Omental fat pad (tissue), 4 donors: ENCODE measurements around the gene MAN1C1. TPM values are rescaled to one million over a fixed set of nuclear protein-coding genes. Genes with fewer than 3 reads are reported as not detected.

Source experiments
- ATAC-seq: fragments of 150-250 bp; one replicate; pipeline ENCODE4 v1.9.1; 2016; ENCODE audit warnings: mild to moderate bottlenecking, moderate library complexity; ENCODE audit not compliant: low FRiP score
- DNase-seq: peaks from one replicate; pipeline ENCODE4 v3.0.0-alpha.2; 2019; ENCODE audit warnings: low spot score
- total RNA-seq, 4 donors: library from RNA; depleted of rRNA; stranded (reverse); fragments of >200 nt; gene quantifications; one replicate each; pipeline ENCODE4 v1.1.0, GENCODE V29; 2016
- TF ChIP-seq, protein P1 (sequence below), 3 donors: fragments of 450-650 bp; IDR thresholded peaks; one replicate each; pipeline ENCODE4 v1.5.1; 2016 to 2017; ENCODE audit warnings: antibody characterized with exemption in 3 of 3, mild to moderate bottlenecking in 3 of 3, moderate library complexity in 2 of 3

Gene MAN1C1
- total RNA-seq, 4 donors from 2014 or later = 21.0 to 47.4 (median 24.4) TPM

DNA sequence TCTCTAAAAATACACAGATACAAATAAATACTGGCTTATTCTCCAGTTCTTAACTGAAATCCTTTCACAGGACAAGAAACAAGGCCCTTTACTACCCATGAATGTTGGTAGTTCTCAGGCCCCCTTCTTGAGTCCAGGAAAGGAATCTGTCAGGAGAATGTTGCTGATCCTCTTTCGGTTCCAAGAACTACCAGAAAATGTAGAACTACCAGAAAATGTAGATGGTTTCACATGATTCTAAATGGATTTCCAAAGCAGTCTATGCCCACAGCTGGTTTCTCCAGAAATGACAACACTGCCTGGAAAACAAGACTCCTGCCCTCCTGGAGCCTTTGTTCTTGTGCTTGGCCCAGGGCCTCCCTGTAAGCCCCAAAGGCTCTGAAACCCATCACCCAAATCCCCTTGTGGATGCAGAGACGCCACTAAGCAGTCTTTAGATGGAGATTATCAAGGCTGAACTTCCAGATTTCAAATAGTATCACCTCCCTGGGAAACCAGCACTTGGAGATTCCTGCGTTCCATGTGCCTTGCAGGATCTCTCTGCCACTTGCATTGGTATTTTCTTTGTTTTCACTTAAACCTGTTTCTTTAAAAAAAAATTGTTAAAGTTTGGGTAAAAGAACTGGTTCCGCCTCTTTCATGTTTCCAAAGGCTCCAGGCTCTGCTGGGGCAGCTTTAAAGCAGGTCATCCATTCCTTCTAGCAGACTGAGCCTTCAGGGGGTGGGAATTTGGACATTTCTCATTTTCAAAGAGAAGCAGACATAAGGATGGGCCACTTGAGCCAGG is 53.4 kb downstream of the MAN1C1 start:
- TF ChIP-seq, protein P1, sequence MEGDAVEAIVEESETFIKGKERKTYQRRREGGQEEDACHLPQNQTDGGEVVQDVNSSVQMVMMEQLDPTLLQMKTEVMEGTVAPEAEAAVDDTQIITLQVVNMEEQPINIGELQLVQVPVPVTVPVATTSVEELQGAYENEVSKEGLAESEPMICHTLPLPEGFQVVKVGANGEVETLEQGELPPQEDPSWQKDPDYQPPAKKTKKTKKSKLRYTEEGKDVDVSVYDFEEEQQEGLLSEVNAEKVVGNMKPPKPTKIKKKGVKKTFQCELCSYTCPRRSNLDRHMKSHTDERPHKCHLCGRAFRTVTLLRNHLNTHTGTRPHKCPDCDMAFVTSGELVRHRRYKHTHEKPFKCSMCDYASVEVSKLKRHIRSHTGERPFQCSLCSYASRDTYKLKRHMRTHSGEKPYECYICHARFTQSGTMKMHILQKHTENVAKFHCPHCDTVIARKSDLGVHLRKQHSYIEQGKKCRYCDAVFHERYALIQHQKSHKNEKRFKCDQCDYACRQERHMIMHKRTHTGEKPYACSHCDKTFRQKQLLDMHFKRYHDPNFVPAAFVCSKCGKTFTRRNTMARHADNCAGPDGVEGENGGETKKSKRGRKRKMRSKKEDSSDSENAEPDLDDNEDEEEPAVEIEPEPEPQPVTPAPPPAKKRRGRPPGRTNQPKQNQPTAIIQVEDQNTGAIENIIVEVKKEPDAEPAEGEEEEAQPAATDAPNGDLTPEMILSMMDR (IDR thresholded peaks at IDR 0.05) = no peak
- DNase-seq = no peak
- no peak for ATAC-seq

DNA sequence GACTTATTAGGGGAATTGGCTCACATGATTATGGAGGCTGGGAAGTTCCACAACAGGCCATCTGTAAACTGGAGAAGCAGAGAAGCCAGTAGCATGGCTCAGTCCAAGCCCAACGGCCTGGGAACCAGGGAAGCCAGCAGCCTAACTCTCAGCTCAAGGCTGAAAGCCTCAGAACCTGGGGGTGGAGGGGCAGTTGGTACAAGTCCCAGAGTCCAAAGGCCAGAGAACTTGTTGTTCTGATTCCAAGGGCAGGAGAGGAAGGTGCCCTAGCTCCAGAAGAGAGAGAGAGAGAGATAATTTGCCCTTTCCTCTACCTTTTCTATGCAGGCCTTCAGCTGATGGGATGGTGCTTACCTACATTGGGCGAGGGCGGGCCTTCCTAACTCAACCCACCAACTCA is 55.3 kb downstream of the MAN1C1 start:
- ATAC-seq (no peak), DNase-seq (no peak)
- TF ChIP-seq, protein P1 (IDR thresholded peaks at IDR 0.05) = no peak

DNA sequence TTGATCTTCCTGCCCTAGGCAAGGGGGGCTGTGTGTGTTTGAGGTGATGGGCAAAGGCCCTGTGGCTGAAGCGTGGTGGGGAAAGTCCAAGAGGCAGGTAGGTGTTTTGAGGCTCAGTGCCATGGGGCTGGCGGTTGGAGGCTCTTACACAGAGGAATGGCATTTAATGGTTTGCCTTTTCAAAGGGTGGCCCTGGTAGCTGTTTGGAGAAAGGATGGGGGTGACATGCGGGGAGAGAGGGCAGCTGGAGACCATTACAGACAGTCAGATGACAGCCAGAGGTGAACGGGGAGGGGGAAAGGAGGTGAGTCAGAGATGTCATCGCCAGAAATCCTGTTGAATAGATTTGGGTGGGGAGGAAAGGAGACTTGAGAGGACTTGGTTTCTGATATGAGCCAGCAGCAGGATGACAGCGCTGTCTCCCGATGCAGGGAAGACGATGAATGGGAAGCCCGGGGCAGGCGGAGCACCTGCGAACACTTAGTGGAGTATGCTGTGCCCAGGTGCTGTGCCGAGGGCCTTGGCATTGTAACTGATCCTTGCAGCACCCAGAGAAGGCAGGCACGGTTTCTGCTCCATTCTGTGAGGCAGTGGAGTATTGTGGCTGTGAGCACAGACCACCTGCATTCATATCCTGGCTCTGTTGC is 56.3 kb downstream of the MAN1C1 start:
- no peak for DNase-seq
- TF ChIP-seq, protein P1 (IDR thresholded peaks at IDR 0.05) = no peak
- ATAC-seq = no peak

DNA sequence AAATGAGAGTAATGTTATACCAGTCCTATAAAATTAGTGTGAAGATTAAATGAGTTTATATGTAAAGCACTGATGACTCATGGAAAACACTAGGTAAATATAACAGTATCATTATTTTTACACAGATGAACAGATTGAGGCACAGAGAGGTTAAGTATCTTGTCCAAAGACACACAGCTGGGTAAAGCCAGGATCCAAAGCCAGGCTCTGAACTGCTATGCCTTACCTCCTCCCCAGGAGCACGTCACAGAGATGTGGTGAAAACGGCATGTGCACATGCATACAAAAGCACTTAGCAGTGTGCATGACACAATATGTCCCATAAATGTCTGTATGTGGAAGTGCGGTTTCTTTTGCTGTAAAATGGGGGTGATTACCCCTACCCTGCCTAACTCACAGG is 56.9 kb downstream of the MAN1C1 start:
- DNase-seq (no peak), ATAC-seq (no peak)
- TF ChIP-seq, protein P1 (IDR thresholded peaks at IDR 0.05) = no peak

DNA sequence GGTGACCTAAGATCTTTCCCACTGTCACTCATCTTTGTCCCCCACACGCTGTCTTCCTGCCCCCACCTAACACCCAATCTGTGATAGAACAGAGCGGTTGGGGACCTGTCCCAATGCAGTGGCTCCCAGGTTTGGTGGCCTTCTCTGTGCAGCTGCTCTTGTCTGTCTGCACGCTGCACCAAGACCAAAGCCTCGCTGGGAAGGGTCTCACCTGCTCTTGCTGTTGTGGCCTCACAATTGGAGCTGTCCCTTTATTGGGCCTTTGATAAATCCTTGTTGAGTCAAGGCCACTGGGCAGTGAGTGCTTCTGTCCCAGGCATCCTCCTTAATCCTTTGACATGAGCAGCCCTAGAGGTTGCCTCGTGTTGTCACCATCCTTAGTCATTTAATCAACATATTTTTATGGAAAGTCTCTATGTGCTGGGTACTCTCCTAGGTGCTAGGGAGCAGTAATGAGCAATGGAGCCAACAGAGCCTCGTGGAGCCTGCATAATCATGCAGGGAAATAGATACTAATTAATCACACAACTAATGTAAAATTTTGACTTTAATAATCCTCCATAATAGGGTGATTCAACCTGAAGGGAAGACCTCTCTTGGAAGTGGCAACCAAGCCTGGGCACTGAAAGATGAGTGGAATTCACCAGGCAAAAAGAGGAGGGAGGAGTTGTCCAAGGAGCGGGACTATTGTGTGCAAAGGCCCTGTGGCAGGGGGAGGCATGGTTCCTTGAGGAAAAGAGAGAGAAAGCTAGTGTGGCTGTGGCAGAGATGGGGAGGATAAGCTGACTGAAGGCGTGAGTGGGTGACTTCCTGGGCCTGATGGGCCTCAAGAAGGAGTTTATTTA is 57.6 kb downstream of the MAN1C1 start:
- DNase-seq (no peak), ATAC-seq (no peak)

DNA sequence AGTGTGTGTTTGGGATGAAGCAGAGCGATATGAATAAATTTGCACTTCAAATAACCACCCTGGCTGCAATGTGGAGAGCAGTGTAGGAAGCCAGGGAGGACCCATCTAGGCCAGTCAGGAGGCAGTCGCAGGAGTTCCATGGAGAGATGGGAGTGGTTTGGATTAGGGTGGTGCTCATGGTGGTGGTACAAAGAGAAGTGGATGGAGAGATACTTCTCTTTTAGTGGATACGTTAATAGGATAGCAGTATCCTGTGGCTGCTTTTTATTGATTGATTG is 58.2 kb downstream of the MAN1C1 start:
- DNase-seq (no peak), ATAC-seq (no peak)
- TF ChIP-seq, protein P1 (IDR thresholded peaks at IDR 0.05) = no peak

More for the DNA sequence above, 57.6 kb downstream of the MAN1C1 start:
- TF ChIP-seq, protein P1 (IDR thresholded peaks at IDR 0.05) = no peak
